Fibroblast of skin of back (primary cell): ENCODE measurements around the gene MCC.

Source experiments
- DNase-seq: peaks from one replicate; pipeline ENCODE4 v3.0.0-alpha.2; 2013

MCC gene

DNA sequence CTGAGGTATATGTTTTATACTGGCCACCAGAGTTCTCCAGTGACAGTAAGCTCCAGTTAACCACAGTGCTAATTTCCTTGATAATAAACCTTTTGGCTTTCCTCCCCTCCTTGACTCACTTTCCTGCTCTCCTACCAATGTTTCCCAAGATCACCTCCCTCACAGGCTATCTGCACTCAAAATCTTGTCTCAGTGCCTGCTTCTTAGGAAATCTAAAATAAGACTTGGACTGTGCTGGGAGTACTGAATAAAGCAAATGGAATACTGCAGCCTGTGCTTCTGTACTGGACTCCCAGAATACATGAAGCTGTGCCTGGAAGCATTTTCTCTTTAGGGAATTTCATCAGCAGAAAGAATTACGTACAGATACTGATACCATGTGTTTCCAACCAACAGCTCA is 513.4 kb downstream of the MCC start:
- DNase-seq: no peak

DNA sequence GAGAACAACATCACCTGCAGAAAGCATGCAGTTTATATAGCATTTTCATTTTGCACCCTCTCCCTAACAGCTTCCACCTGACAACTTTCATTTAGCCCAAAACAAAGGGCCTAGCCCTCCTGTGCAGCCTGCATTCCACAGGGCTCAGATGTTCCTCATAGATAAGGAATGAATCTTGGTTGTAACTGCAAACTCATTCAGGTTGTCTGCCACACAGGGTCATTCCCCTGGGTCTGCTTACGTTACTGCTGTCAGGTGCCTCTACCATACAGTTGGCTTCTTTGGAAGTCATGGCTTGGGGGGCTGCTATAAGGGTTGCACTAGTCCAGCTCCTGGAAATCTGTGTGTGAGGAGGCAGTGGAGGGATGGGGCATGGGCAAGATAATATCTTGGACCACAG is 514.3 kb downstream of the MCC start:
- no peak for DNase-seq

DNA sequence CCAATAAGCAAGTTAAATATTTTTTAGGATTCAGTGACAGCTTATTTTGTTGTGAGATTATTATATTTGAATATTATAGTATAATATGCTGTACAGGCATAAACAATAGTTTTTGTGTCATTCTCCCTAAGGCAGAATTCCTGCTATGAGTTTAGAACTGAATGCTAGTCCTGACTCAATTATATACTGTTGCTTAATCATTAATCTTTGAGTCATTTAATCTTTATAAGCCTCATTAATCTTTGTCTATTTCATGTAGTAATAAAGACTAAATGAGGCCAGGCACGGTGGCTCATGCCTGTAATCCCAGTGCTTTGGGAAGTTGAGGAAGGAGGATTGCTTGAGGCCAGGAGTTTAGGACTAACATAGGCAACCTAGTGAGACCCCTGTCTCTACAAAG is 515.2 kb downstream of the MCC start:
- no peak for DNase-seq
